Middle frontal gyrus (tissue), 1 donor: ENCODE results near the gene PLSCR4.
"Not testable (repeated sequence)": the region's sequence is repeated elsewhere in the genome, so short reads cannot be mapped to it uniquely, and the experiment has no call there.

ENCODE experiments used
- DNase-seq: peaks from one replicate; pipeline ENCODE4 v3.0.0-alpha.2; 2015; ENCODE audit warnings: low spot score; ENCODE audit errors: extremely low spot score

Gene PLSCR4

DNA sequence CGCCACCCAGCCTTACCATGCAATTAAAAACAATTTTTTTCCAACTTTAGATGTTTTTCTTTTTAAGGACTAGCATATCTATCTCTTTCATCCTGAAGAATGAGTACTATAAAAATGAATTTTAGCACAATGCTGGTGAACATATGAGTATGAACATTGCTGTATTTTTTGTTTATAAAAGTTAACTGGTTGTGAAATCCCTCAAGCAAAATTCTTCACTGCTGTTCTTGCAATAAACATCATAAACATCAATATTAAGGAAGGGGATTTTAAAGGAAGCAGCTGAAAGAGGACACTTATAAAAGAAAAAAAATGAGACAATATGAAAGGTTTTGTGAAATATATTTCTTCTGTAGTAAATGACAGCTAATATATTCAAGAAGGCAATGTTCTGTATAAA is 3.0 kb downstream of the PLSCR4 start:
- no peak for DNase-seq

DNA sequence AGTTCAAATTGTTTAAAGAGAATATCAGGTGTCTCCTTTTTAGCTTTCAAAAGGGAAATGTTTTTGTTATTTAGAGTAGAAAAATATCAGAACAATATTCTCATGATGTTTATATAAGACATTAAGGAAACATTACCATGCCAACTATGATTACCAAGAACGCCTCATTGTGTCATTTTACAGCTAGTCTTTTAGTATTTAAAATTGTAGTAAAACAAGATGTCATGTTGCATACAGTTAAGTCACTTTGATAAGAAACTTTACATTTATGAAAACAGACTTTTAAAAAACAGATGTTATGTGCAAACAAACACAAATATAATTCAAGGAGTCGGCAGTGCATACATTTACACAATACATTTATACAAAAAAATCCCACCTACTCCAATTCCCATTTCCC is 4.4 kb downstream of the PLSCR4 start:
- no peak for DNase-seq

DNA sequence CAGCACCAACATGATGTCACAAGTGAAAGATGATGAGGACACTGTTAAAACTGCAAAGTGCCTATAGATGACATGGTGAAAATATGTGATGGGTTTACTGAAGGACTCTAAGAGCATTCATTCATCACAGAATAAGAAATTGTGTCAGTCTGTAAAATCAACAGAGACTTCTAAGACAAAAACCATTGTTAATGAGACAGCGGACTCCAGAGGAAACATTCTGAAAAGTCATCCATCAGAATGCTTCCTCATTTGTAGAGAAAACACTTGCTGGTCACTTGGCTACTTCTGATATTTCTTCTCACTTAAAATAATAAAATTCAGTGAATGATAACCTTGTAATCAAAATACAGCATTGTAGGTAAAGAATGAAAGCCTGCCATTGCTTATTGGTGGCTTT is 7.3 kb downstream of the PLSCR4 start:
- DNase-seq: no peak

DNA sequence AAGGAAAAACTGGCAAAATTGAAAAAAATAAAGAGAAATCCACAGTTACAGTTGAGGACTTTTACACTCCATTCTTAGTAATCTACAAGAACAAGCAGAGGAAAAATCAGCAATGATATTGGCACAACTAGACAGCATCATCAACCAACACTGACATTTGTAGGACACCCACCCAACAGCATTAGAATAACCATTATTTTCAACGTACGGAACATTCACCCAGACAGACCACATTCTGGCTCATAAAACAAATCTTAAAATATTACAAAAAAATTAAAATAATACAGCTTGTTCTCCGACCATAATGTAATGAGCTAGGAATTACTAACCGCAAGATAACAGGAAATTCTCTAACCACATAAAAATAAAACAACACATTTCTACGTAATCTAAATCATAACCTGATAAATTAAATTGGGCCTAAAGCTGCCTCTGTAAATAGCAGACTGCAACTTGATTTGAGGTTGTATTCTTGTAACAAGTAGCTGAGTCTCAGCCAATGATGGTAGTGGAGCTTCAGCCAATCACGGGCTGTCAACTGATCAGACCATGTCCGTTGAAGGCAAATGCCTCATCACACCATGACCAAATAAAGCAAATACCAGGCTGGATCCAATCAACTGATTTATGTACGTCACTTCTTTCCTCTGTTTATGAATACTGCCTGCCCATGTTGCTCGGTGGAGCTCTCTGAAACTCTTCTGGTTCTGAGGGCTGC is 9.2 kb downstream of the PLSCR4 start:
- no peak for DNase-seq

DNA sequence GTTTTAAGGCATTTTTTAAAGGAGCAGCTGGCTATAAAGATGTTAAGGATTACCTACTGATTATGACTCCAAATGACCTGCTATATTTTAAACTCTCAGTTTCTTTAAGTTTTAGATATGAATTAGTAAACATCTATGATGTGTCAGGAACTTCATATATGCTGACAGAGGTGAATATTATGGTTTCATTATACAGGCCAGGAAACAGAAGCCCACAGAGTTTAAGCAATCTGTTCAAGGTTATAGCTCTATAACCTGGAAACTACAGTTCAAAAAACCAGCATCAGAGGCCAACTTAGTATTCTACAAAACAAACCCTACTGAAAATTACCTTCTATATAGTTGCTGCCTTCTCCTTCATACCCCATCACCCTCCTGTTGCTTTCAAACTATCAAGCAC is 17.4 kb downstream of the PLSCR4 start:
- no peak for DNase-seq

DNA sequence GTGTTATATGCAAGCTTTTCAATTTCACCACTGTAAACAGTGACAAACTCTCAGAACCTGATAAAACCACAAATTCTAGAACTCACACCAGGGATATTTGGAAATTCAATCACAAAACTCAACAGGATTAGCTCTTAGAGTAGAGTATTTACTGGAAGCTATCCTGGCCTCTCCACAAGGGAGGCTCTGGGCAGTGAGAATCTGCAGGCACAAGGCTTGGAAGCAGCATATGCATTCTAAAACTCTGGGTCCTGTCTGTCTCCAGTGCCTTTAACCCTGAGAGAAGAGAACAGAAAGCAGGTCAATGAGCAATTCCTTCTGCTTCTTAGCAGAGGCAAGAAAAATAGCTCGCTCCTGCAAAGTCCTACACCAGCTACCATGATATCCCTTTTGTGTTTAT is 23.4 kb downstream of the PLSCR4 start:
- no peak for DNase-seq

DNA sequence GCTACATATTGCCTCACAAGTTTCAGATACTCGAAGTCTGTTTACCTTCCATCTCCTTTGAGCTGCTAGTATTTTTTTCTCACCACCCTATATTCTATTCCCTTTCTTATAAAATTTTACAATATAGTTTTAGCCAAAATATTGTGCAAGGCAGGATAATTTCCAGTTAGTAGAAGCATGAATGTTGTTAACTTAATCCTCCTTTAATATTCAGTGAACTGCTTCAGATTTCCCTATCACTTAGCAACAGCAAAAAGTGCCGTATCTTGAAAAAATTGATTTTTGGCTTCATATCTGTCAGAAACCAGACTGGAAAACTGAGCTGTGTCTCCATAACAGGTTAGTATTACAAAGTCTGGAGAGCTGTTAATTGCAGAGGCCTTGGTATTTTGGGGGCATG is 24.0 kb downstream of the PLSCR4 start:
- DNase-seq: no peak

DNA sequence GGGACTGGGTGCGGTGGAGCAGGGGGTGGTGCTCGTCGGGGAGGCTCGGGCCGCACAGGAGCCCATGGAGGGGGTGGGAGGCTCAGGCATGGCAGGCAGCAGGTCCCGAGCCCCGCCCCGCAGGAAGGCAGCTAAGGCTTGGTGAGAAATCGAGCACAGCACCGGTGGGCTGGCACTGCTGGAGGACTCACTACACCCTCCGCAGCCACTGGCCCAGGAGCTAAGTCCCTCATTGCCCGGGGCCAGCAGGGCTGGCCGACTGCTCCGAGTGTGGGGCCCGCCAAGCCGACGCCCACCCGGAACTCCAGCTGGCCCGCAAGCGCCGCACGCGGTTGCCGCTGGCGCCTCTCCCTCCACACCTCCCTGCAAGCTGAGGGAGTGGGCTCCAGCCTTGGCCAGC is 25.4 kb downstream of the PLSCR4 start:
- DNase-seq: not testable (repeated sequence)

DNA sequence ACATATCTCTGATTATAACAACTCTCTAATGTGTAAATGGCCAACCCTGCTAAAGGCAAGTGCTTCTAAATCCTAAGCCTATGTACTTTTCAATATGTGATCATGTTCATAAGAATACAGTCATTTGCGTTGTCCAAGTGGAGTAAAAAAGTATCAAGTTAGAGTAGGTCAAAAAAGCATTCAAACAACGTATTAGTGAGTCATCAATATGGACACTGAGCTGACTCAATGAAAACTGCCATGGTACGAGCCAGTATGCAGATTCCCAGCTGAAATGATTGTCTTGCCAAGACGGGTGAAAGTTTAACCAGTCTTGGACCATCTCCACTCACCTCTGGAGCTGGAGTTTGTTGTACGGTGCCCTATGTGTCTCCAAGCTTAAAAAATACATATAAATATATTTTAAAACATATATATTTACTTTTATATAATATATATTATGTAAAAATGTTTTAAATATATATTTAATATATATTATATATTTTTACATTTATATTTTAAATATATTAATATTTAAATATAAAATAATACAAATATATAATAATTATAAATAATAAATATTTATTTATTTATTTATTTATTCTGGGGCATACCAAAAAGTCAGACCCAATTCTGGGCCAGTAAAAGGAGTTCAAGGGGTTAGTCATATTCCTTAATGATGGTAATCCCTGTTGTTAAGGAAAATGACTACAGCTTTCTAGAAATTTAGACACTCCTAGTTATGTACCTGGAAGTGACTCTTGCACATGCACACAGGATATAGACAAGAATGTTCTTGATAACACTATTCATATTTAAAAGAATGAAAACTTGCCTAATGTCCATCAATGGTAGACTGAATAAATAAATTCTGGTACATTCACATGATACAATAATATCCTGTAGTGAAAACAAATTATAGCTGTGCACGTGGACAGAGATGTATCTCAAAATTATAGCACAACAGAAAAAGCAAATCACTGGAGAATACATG is 27.2 kb downstream of the PLSCR4 start:
- DNase-seq: no peak

DNA sequence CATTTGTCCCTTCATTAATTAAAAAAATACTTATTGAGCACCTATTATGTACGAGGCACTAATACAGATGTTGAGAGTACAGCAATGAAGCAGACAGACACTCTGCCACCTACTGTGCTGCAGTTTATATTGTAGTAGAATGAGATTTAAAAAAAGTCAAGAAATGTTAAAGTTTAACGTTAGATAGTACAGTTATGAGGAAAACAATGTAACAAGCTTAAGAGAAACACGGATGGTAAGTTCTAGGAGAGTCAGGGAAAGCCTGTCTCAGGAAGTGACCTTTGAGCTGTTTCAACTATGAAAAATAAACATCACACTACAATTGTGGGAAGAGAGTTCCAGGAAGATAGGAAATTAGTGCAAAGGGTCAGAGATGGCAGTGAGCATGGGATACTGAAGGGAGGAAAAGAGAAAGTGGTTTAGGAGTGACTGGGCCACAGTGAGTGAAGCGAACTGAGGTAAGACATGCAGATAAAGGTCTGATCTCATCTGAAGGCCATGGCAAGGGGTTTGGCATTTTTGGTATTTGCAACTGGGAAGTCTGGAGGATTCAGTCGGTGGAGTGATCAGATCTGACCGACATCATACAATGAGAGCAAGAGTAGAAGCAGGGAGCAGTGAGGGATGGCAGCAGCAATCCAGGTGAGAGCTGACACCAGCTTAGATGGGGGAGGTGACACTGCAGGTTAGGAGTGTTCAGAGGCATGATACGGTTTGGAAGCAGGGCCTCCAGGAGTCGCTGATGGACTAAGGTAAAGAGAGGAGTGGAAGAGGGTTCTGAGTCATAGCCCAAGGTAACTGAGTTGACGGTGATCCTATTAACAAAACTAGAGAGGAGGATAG is 28.5 kb downstream of the PLSCR4 start:
- no peak for DNase-seq

DNA sequence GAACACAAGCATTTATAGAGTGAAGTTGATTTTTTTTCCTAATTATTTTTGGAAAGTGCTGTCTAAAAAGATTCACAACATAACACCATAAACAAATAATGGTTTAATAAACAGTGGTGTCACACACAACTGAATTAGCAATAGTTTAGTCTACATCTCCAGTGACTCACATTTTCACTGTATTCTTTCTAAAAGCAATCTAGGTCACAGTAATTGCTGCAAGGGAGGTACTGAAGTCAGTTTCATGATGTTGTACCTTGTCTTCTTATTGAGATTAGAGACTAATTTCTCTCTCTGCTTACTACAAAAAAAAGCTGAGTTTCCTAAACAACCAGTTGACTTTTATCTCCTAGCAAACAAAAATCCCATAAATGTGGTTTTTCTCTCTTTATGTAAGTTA is 29.6 kb downstream of the PLSCR4 start:
- no peak for DNase-seq

DNA sequence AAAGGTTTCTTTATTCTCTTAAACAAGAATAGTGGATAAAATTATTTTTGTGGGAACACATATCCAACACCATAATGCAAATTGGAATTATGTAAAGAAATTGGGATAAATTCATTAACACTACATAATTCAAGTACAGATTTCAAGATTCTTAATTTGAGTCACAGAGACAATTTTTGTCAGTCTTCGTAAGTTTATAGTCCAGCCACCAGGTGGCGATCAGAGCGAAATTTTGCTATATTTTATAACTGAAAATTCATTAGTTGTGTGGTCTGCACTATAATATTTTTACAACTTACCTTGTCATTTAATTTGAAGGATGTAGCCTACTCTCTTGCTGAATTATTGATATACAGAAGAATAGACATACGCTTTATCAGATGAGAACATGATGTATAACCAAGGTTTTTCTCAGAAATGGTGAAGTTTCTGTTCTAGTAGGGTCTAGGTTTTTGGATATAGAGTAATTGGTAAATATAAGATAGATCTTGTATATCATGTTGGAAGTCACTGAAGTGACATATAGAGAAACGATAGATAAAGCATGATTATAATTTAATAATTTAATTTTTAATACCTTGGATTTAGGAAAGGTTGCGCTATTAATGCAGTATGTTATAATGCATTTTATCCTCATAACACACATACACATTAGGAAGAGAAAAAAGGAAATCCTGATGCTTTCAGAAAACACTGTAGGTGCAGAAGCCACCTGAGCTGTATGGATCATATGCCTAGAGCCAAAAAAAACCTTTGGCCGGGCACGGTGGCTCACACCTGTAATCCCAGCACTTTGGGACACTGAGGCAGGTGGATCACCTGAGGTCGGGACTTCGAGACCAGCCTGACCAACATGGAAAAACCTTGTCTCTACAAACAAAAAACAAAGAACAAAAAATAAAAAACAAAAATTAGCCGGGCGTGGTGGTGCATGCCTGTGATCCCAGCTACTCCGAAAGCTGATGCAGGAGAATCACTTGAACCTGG is 31.7 kb downstream of the PLSCR4 start:
- DNase-seq: peak; percentile 27

DNA sequence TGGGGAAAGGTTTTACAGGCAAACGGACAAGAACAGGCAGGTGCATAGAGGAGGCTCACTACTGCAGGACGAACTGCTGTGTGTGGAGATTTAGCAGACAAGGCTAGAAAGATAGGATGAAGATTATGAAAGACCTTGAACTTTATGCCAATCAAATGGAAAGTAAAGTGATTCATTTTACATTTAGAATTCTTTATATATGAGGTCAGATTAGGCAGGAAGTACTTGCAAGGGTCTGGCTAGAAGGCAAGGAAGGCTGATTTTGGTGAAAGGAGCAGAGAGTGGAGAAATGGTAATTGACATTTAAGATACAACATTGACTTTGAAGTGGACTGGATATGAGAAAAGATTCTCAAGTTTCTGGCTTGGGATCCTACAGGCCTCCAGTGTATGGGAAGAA is 33.6 kb downstream of the PLSCR4 start:
- DNase-seq: no peak

DNA sequence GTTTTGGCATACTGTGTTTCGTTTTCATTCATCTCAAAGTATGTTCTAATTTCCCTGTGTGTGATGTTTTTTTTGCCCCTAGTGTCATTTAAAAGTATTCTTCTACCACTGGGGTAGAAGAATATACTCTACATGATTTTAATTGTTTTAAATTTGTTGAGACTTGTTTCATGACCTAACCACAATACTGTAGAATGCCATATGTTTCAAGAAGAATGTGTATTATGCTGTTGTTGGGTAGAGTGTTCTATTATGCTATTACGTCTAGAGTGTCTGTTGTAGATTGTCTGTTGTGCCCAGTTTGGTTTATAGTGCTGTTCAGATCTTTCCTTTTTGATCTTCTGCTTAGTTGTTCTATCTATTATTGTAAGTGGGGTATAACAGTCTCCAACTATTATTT is 36.4 kb downstream of the PLSCR4 start:
- no peak for DNase-seq

DNA sequence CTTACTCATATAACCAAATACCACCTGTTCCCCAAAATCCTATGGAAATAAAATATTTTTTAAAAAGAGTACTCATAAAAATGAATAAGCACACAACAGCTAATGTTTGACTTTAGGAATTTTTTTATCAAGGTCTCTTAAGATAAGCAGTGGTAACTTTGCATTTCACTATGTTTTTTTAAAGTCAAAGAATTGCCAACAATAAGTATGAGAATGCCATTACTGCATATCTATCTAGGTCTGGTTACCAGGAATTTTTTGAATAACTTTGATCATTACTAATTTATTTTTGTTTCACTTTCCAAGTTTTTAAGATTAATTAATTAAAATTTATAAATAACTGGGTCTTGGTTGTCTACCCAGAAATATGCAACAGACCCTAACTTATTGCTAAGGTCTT is 41.5 kb downstream of the PLSCR4 start:
- DNase-seq: no peak

DNA sequence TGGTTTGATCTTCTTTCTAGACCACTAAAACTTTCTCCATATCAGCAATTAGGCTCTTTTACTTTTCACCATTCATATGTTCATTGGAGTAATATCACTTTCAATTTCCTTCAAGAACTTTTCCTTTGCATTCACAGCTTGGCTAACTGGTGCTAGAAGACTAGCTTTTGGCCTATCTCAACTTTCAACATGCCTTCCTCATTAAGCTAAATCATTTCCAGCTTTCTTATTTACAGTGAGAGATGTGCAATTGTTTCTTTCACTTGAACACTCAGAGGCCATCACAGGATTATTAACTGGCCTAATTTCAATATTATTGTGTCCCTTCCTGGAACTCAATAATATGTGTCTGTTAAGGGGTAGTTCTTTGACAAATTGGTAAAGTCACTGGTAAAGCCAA is 47.1 kb downstream of the PLSCR4 start:
- DNase-seq: no peak

DNA sequence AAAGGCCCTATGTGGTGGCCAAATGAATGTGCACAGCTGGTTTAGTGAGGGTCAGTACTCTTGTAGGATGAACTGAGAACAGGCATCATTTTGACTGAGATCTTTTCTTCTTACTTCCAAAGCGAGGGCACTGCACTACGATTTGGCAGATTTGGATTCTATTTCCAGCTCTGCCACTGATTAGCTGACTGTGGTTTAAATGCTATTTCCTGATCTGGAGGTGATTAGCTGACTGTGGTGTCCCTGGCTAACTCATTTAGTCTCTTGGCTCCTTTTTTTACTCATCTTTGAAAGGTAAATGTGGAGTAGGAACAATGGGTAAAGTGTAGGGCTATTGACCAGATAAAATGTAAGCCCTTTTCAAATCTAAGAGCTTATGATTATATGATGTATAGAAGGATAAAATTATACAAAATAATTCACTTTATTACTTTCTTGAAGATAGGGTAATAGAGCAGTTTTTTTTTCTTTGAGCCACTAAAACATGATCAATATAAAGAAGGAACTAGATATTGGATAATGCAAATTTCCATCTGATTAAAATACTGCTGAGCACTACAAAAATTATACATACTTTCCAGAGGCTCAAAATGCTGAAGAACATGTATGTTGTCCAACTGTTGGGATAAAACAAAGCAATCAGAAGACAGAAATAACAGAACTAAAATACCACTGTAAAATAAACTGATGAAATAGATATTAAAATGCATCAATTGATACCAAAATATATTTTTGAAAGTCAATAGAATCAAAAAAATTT is 50.3 kb downstream of the PLSCR4 start:
- no peak for DNase-seq

DNA sequence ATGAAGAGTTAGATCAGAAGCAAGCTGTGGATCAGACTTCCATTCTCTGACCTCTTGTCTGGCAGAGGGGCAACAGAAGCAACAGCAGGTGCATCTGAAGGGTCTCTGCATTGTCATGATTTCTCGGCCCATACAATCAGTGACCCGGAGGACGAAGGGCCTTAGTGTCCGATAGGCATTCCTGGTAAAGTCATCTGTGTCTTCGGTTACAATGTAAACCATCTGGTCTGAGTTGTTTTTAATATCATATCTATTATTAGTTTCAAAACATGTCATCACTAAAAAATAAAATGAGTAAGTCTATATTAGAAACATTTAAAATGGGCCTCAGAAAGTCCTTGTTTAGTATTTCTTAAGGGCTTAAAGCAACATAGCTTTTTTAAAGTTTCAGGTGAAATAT is 51.1 kb downstream of the PLSCR4 start:
- DNase-seq: no peak

DNA sequence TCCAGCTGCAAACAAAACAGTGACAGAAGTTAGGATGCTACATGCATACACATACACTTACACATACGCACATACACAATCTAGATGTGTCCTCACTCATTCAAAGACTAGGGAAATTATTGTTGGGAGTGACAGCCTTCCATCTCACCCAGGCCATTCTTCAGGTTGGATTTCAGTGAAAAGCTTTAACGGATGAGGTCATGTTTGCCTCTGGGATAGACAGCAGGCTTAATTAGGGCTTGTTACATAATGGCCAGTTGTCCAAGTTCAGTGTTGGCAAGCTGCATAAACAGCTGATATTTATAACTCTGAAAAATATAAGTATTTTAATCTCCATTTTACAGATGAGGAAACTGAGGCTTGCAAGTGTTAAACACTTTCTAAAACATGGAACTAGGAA is 54.1 kb downstream of the PLSCR4 start:
- no peak for DNase-seq

DNA sequence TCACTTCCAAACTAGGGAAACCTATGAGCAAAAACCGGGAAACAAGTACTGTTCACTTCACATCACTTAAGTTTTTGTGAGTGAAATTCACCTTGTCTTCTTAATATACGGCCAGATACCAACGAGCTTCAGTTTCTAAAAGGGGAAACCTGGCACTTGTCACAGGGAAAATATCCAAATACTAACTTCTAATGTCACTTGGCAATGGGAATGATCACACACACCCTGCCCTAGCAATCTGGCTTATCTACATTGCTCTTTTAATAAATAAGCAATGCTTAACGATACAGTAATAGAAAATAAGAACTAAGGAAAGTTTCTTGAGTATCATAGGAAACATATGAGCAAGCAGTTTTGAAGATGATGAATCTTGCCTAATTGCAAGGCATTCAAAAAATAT is 55.3 kb downstream of the PLSCR4 start:
- no peak for DNase-seq
